GM19240 (cell line): ENCODE measurements around the gene LRRC53.

ENCODE experiments used
- DNase-seq: peaks from one replicate; pipeline ENCODE4 v3.0.0; 2011; ENCODE audit warnings: low spot score; ENCODE audit not compliant: insufficient read length

The LRRC53 gene

GRCh38 chr1:74512170-74512915 is at the start of gene LRRC53:
TSS of gene LRRC53 (minus strand) at chr1:74512611. CDS start at chr1:74483349, 29,262 bp downstream.
- no peak for DNase-seq

- DNase-seq, result no peak
Observed at GRCh38 chr1:74549932-74550331, 37.5 kb upstream of the LRRC53 start.

- no peak for DNase-seq
Observed at GRCh38 chr1:74548961-74549750, 36.7 kb upstream of the LRRC53 start.

- DNase-seq, result no peak
Observed at GRCh38 chr1:74545821-74546220, 33.4 kb upstream of the LRRC53 start.

- DNase-seq, result no peak
Observed at GRCh38 chr1:74534241-74534640, 21.8 kb upstream of the LRRC53 start.

- DNase-seq, result no peak
Observed at GRCh38 chr1:74531796-74532195, 19.4 kb upstream of the LRRC53 start.

- no peak for DNase-seq
Observed at GRCh38 chr1:74530892-74531291, 18.5 kb upstream of the LRRC53 start.

GRCh38 chr1:74528123-74528522 is 15.7 kb upstream of the LRRC53 start:
- DNase-seq, result no peak

GRCh38 chr1:74526708-74527107 is 14.3 kb upstream of the LRRC53 start:
- DNase-seq, result no peak

GRCh38 chr1:74523873-74524480 is 11.6 kb upstream of the LRRC53 start:
- no peak for DNase-seq

GRCh38 chr1:74522148-74522547 is 9.7 kb upstream of the LRRC53 start:
- no peak for DNase-seq

GRCh38 chr1:74517599-74518051 is 5.2 kb upstream of the LRRC53 start:
- no peak for DNase-seq

- DNase-seq, result no peak
Observed at GRCh38 chr1:74513411-74514300, 1.2 kb upstream of the LRRC53 start.

GRCh38 chr1:74508449-74508848 is 4.0 kb downstream of the LRRC53 start:
- DNase-seq, result no peak

GRCh38 chr1:74505928-74506710 is 6.3 kb downstream of the LRRC53 start:
- DNase-seq, result no peak

- DNase-seq, result no peak
Observed at GRCh38 chr1:74504933-74505512, 7.4 kb downstream of the LRRC53 start.

GRCh38 chr1:74504125-74504932 is 8.1 kb downstream of the LRRC53 start:
- DNase-seq, result no peak

GRCh38 chr1:74502858-74503257 is 9.6 kb downstream of the LRRC53 start:
- DNase-seq, result no peak

GRCh38 chr1:74502432-74502831 is 10.0 kb downstream of the LRRC53 start:
- DNase-seq, result no peak
